Muscle layer of colon (tissue), 2 donors: ENCODE data around the gene TEAD2.
"Not testable (repeated sequence)": the region's sequence is repeated elsewhere in the genome, so short reads cannot be mapped to it uniquely, and the experiment has no call there.

Source experiments
- H3K27ac ChIP-seq: one replicate; pipeline ENCODE4 v1.7.0; 2013; ENCODE audit warnings: low read depth, mild to moderate bottlenecking, low read length, moderate library complexity
- H3K27me3 ChIP-seq, 2 donors: one replicate each; pipeline ENCODE4 v1.7.0; 2013; ENCODE audit warnings: low read length in 2 of 2, mild to moderate bottlenecking in 2 of 2; ENCODE audit not compliant: insufficient read depth in 2 of 2, control insufficient read depth in 1 of 2
- H3K36me3 ChIP-seq: one replicate; pipeline ENCODE4 v1.7.0; 2013; ENCODE audit warnings: mild to moderate bottlenecking, low read length; ENCODE audit not compliant: insufficient read depth
- H3K4me1 ChIP-seq: one replicate; pipeline ENCODE4 v1.7.0; 2013; ENCODE audit warnings: mild to moderate bottlenecking, low read length; ENCODE audit not compliant: insufficient read depth
- H3K4me3 ChIP-seq, 2 donors: one replicate each; pipeline ENCODE4 v1.7.0; 2013; ENCODE audit warnings: low read length in 2 of 2, low read depth in 1 of 2, mild to moderate bottlenecking in 1 of 2, moderate library complexity in 1 of 2
- H3K9ac ChIP-seq: one replicate; pipeline ENCODE4 v1.7.0; 2013; ENCODE audit warnings: low read length
- H3K9me3 ChIP-seq: one replicate; pipeline ENCODE4 v1.7.0; 2013; ENCODE audit warnings: mild to moderate bottlenecking, low read length
- donor health status: abdominal sarcoma.
- donor health status: Adenocarcinoma of cecum.

Gene TEAD2

DNA sequence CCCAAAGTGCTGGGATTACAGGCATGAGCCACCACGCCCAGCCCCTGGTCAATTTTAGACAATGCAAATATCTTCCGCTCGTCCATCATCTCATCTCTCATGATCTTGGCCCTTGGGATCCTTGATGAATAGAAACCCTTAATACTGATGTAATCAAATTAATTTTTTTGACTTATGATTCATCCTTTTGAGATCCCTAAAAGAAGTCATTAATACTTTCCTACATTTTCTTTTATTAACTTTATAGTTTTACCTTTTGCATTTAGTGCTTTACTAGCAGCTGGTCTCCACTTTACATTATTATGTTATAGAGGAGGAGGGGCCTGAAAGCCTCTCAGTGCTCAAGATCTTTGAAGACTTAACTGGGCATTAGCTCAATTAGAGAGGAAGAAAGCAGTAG, 18.2 kb upstream of the TEAD2 start:
- Histone ChIP-seq H3K4me1 (no peaks in the 10 kb centered on the region), H3K27me3 (peaks cover 0 to 4% of the 10 kb centered on the region in 2 donors)

DNA sequence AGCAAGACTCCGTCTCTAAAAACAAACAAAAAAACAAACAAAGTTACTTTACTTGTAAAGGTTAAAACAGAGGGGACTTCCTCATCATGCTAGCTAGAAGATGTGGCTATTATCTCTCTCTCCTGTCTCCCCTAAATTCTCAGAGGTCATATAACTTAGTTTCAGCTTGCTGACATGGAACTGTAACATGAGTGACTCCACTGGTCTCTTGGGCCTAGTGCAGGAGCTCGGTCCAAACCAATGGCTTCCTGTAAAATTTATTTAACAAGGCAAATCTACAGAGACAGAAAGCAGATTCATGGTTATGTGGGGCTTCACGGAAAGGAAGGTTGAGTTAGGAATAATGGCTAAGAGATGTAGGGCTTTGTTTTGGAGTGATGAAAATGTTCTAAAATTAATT, 16.3 kb upstream of the TEAD2 start:
- Histone ChIP-seq H3K9ac (no peak overlapping the region), H3K4me3 (no peak overlapping the region), H3K27me3 (peaks cover 0 to 4% of the 10 kb centered on the region in 2 donors), H3K4me1 (no peaks in the 10 kb centered on the region), H3K9me3 (peaks cover 5% of the 10 kb centered on the region), H3K36me3 (no peaks in the 10 kb centered on the region), H3K27ac (no peak overlapping the region)

More for the DNA sequence above, 18.2 kb upstream of the TEAD2 start:
- Histone ChIP-seq H3K27ac (no peak overlapping the region), H3K9me3 (peaks cover 5% of the 10 kb centered on the region), H3K36me3 (no peaks in the 10 kb centered on the region), H3K4me3 (no peak overlapping the region), H3K9ac (no peak overlapping the region)

DNA sequence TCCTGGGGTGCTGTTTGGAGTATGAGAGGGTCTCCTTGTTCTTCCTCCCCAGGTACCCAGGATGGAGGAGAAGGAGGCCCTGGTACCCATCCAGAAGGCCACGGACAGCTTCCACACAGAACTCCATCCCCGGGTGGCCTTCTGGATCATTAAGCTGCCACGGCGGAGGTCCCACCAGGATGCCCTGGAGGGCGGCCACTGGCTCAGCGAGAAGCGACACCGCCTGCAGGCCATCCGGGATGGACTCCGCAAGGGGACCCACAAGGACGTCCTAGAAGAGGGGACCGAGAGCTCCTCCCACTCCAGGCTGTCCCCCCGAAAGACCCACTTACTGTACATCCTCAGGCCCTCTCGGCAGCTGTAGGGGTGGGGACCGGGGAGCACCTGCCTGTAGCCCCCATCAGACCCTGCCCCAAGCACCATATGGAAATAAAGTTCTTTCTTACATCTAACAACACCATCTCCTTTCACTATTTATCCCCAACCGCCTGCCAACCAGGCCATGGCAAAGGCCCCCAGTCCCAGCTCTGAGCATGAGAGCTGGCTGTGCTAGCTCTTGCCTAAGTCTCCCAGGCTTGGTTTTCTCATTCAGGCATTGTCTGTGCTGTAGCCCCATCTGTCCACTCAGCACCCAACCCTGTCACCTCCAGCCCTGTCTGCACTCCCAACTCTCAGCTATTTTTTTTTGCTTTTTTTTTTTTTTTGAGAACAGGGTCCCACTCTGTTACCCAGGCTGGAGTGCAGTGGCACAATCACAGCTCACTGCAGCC, 12.6 kb upstream of the TEAD2 start:
- Histone ChIP-seq H3K36me3 (no peaks in the 10 kb centered on the region), H3K27ac (no peak overlapping the region), H3K27me3 (no peaks in the 10 kb centered on the region), H3K9me3 (no peaks in the 10 kb centered on the region), H3K4me1 (no peaks in the 10 kb centered on the region), H3K4me3 (no peak overlapping the region), H3K9ac (no peak overlapping the region)

DNA sequence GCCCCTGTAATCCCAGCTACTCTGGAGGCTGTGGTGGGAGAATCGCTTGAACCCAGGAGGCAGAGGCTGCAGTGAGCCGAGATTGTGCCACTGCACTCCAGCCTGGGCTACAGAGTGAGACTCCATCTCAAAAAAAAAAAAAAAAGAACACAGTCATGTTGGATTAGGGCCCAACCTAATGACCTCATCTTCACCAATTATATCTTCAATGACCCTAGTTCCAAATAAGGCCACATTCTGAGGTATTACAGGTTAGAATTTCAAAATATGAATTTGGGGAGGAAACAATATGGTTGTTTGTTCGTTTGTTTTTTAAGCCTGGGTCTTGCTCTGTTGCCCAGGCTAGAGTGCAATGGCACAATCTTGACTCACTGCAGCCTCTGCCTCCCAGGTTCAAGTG, 11.0 kb upstream of the TEAD2 start:
- not testable (repeated sequence) for H3K27ac ChIP-seq, H3K9me3 ChIP-seq, H3K4me1 ChIP-seq, H3K27me3 ChIP-seq, H3K36me3 ChIP-seq, H3K9ac ChIP-seq, H3K4me3 ChIP-seq

DNA sequence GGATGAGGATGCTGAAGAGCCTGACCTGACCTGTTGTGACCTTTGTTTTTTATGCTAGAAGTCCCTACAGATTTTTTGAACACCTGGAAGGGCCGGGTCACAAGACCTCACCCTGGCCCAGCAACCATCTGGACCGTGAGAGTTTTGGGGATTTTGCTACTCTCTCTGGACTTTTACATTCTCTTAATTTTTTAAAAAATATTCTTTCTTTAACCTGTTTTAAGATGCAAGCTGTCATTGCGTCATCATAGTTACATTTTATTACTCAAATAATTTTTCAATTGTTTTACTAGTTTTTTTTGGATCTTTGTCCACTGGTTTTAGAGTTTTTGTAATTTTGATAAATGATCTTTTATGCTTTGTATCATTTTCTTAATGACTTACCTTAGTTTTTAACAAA, 9.0 kb upstream of the TEAD2 start:
- Histone ChIP-seq H3K27me3 (no peaks in the 10 kb centered on the region), H3K36me3 (no peaks in the 10 kb centered on the region), H3K27ac (no peak overlapping the region), H3K4me1 (no peaks in the 10 kb centered on the region), H3K9me3 (no peaks in the 10 kb centered on the region), H3K9ac (no peak overlapping the region), H3K4me3 (no peak overlapping the region)

DNA sequence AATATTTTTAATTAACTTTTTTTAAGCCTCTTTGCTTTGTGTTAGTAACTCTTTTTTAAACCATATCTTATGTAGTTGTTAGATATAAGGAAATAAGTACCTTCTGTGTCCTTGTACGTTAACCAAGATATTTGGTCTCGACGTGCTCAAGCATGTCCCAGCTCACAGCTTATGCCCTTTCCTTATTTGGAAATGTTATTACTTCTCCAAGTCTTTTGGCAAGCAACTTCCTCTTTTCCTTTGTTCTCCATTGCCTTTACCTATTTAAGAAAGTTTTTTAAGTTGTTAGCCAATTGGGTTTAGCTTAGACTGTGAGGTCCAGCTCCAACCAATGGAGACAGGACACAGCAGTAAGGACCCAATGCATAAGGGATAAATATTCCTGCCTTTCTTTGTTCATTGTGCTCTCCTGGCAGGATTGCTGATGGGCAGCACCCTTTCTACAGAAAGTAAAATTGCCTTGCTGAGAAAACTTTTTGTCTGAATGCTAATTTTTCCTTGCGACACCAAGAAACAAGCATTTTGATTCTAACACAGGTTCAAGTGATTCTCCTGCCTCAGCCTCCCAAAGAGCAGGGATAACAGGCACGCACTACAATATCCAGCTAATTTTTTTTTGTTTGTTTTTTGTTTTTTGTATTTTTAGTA, 6.6 kb upstream of the TEAD2 start:
- Histone ChIP-seq H3K4me3 (no peak overlapping the region), H3K4me1 (no peaks in the 10 kb centered on the region), H3K27ac (no peak overlapping the region), H3K36me3 (no peaks in the 10 kb centered on the region), H3K9ac (no peak overlapping the region), H3K27me3 (no peaks in the 10 kb centered on the region), H3K9me3 (no peaks in the 10 kb centered on the region)

DNA sequence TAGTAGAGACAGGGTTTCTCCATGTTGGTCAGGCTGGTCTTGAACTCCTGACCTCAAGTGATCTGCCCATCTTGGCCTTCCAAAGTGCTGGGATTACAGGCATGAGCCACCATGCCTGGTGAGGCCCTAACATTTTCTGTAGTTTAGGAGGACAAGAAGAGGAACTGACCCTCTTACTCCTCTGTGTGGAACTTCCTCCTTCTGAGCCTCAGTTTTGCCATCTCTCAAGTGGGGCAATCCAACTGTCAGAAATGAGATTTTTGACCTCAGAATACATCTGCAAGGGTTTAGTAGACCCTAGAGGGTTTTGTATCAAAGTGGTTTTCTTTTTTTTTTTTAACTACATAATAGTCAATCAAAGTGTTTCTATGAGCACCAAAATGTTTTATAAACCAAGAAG, 3.9 kb upstream of the TEAD2 start:
- Histone ChIP-seq H3K9me3 (no peaks in the 10 kb centered on the region), H3K4me1 (peaks cover 8% of the 10 kb centered on the region), H3K27me3 (no peaks in the 10 kb centered on the region), H3K36me3 (no peaks in the 10 kb centered on the region), H3K4me3 (no peak overlapping the region), H3K9ac (no peak overlapping the region), H3K27ac (no peak overlapping the region)

DNA sequence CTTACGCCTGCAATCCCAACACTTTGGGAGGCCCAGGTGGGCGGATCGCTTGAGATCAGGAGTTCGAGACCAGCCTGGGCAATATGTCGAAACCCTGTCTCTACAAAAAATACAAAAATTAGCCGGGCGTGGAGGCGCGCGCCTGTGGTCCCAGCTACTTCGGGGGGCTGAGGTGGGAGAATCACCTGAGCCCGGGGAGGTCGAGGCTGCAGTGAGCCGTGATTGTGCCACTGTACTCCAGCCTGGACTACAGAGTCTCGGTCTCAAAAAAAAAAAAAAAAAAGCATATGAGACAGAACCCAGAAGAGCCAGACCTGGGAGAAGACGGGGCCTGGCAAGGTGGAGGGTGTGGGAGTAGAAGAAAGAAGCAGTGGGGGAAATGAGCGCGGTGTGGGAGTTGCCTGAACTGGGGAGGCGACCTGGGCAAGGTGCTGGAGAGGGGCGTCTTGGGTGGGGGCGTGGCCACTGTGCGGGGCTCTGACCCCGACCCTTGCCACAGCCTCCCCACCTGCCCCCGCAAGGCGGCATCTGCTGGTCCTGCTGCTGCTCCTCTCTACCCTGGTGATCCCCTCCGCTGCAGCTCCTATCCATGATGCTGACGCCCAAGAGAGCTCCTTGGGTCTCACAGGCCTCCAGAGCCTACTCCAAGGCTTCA, 2.0 kb upstream of the TEAD2 start:
- Histone ChIP-seq H3K9ac (no peak overlapping the region), H3K4me3 (peak overlapping the region in 1 of 2 donors; percentile 83), H3K9me3 (no peaks in the 10 kb centered on the region), H3K4me1 (peaks cover 18% of the 10 kb centered on the region), H3K27me3 (no peaks in the 10 kb centered on the region), H3K27ac (peak overlapping the region; percentile 66), H3K36me3 (peaks cover 5% of the 10 kb centered on the region)

DNA sequence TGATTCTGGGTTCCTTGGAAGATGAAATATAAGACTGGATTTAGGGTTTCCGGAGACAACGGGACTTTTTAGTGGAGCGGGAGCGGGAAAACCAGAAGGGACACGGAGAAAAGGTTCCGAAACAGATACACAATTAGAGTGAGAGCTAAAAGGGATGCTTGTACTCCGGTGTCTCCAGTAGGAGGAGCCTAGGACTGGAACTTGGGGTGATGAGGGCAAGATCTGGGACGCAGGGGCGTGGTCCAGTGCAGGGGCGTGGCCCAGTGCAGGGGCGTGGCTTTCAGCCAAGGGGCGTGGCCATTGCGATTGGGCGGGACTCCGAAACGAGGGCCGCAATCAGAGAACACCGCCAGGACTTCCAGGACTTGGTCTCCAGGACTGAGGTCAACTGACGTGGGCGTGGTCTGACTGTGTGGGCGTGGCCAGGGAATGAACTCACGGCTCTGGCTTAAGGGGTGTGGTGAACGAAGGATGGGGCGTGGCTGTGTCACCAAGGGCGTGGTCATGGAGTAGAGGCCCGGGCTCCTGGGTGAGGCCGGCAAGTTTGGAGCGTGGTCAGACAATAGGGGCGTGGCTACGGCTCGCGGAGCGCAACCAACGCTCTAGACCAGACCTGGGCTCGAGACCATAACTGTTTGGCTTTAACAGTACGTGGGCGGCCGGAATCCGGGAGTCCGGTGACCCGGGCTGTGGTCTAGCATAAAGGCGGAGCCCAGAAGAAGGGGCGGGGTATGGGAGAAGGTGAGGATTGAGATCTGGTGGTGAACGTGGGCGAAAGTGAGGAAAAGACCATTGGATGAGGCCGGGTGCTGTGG, 1.3 kb upstream of the TEAD2 start, which contains the start of gene DKKL1:
Gene DKKL1, plus strand, starts transcription at position 610 of the 815 bp plus-strand sequence. Its CDS starts 122 bp downstream, at position 732.
- peak within 1 kb of the TSS; percentile 66 for H3K9ac ChIP-seq
- peak within 1 kb of the TSS; percentile 11 to 83 for H3K4me3 ChIP-seq
- H3K27ac ChIP-seq: peak within 1 kb of the TSS; percentile 98
- peaks cover 18% of the 10 kb centered on the region for H3K4me1 ChIP-seq
- H3K9me3 ChIP-seq: no peaks in the 10 kb centered on the region
- no peaks in the 10 kb centered on the region for H3K27me3 ChIP-seq
- H3K36me3 ChIP-seq: peaks cover 7% of the 10 kb centered on the region

DNA sequence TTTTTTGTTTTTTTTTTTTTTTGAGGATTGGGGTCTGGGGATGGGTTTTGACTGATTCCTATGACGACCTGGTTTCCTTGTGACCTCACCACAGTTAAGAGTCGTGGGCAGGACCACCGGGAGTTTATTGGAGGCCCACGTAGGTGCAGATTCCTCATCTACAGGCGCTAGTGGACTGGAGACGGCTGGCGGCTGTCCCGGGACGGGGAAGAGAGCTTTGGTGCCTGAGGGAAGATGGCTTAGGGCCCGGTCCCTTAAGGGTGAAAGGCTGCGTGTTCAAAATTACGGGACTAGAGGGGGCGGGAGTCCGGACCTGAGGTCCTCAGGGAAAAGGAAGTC, 682 bp upstream of the TEAD2 start:
- peaks cover 18% of the 10 kb centered on the region for H3K4me1 ChIP-seq
- H3K4me3 ChIP-seq: peak overlapping the region; percentile 11 to 83
- peak overlapping the region; percentile 66 for H3K9ac ChIP-seq
- peaks cover 7% of the 10 kb centered on the region for H3K36me3 ChIP-seq
- H3K9me3 ChIP-seq: no peaks in the 10 kb centered on the region
- no peaks in the 10 kb centered on the region for H3K27me3 ChIP-seq
- peak overlapping the region; percentile 98 for H3K27ac ChIP-seq

DNA sequence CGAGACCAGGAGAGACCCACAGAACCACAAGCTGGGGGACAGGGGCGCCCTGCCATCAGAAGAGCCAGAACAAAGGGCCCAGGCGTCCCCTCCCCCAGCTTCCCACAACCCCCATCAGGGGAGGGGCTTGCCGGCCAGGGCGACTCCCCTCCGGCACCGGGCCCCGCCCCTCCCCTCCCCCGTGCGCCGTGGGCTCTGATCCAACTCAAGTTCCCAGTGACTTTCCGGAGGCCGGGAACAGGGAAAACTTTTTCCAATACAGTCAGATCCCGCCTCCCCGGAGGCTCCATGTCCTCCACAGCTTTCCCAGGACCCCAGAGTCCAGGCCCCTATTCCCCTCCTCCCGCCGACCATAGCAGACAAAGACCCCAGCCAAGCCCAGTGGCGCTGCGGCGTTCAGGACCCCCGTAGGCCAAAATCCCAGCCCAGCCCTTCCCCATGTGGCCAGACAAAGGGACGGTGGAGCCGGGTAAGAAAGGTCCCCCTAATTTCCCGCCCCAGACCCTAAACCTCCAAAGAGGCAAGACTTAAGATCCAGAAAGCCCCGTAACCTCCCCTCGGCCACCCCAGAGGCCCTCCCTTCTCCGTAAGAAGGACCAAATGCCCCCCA, 673 bp downstream of the TEAD2 start:
- no peaks in the 10 kb centered on the region for H3K9me3 ChIP-seq
- no peaks in the 10 kb centered on the region for H3K27me3 ChIP-seq
- peak overlapping the region; percentile 98 for H3K27ac ChIP-seq
- H3K4me1 ChIP-seq: peaks cover 18% of the 10 kb centered on the region
- H3K9ac ChIP-seq: peak overlapping the region; percentile 86
- peaks cover 11% of the 10 kb centered on the region for H3K36me3 ChIP-seq
- peak overlapping the region; percentile 83 to 96 for H3K4me3 ChIP-seq
